ENCODE measurements around the gene TOR4A.
A peak's percentile ranks its signal among the peaks of the same experiment; 100 is the strongest.
"Not testable (repeated sequence)": the region's sequence is repeated elsewhere in the genome, so short reads cannot be mapped to it uniquely, and the experiment has no call there.

TOR4A gene

GRCh38 chr9:137239541-137240200, 37.9 kb upstream of the TOR4A start:
- not testable (repeated sequence) for DNase-seq

GRCh38 chr9:137240318-137240840, 37.1 kb upstream of the TOR4A start:
- DNase-seq, result peak; percentile 50

GRCh38 chr9:137240841-137241489, 36.6 kb upstream of the TOR4A start, which contains the start of gene TUBB4B:
TUBB4B (plus strand) TSS chr9:137241287; CDS start chr9:137241361, 74 bp downstream.
- peak; percentile 99 for DNase-seq

- no peak for DNase-seq
These were observed 35.8 kb upstream of the TOR4A start for GRCh38 chr9:137241490-137242268.

GRCh38 chr9:137242269-137243203, 35.0 kb upstream of the TOR4A start:
- DNase-seq, result no peak

GRCh38 chr9:137243266-137243625, 34.3 kb upstream of the TOR4A start:
- not testable (repeated sequence) for DNase-seq

GRCh38 chr9:137243626-137244485, 33.7 kb upstream of the TOR4A start:
- no peak for DNase-seq

- DNase-seq, result no peak
These were observed 32.8 kb upstream of the TOR4A start for GRCh38 chr9:137244486-137245449.

GRCh38 chr9:137245450-137246421, 31.8 kb upstream of the TOR4A start:
- DNase-seq, result no peak

- no peak for DNase-seq
These were observed 30.2 kb upstream of the TOR4A start for GRCh38 chr9:137247135-137247915.

- no peak for DNase-seq
These were observed 29.7 kb upstream of the TOR4A start for GRCh38 chr9:137247916-137248175.

- DNase-seq, result no peak
These were observed 27.0 kb upstream of the TOR4A start for GRCh38 chr9:137250329-137251193.

- no peak for DNase-seq
These were observed 26.4 kb upstream of the TOR4A start, which contains the start of gene STPG3 for GRCh38 chr9:137251194-137251461. STPG3 (plus strand) TSS chr9:137251286; CDS start chr9:137251287, 1 bp downstream.

GRCh38 chr9:137251490-137252268, 25.8 kb upstream of the TOR4A start:
- DNase-seq, result no peak

- peak; percentile 85 for DNase-seq
These were observed 24.7 kb upstream of the TOR4A start for GRCh38 chr9:137252555-137253506.

All from NCI-H510A (cell line).